ENCODE data around the gene ZNF385B. TPM values are rescaled to one million over a fixed set of nuclear protein-coding genes. Genes with fewer than 3 reads are reported as not detected.
A peak's percentile ranks its signal among the peaks of the same experiment; 100 is the strongest.

The ZNF385B gene
- total and polyA plus RNA-seq, 8 donors = 1.8 to 41.4 (median 3.5) TPM; not detected in 1

DNA sequence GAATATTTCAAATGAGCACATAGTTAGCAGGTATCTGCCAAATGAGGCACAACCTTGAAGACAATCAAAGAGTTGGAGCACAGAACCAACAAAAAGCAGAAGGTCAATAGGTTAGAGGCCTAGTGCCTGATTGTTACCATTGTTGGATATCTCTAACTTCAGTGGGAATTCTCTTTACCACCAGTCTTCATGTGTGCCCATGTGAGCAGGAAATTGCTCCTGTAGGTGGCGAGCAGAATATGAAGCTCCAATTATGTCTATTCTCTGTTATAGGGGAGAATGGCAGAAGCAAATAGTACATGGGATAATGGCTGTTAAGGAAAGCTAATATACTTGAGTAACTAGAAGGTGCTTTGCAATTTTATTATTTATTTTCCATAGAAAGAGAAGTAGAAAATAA, 14.9 kb upstream of the ZNF385B start:
- 77 to 95% (median 82%) methylated on average over 1 of the region's 1 CpG for WGBS, 5 donors
- DNase-seq = no peak
- no peaks in the 10 kb centered on the region for H3K36me3 ChIP-seq
- H3K4me3 ChIP-seq = no peak overlapping the region
- H3K27ac ChIP-seq = no peak overlapping the region
- no peaks in the 10 kb centered on the region for H3K27me3 ChIP-seq
- no peaks in the 10 kb centered on the region for H3K4me1 ChIP-seq
- H3K9me3 ChIP-seq = no peaks in the 10 kb centered on the region
- intact Hi-C loops (cut with DNase I; ENCODE audit: low total_unique reads) = no loop called here
- TF ChIP-seq, protein P1, sequence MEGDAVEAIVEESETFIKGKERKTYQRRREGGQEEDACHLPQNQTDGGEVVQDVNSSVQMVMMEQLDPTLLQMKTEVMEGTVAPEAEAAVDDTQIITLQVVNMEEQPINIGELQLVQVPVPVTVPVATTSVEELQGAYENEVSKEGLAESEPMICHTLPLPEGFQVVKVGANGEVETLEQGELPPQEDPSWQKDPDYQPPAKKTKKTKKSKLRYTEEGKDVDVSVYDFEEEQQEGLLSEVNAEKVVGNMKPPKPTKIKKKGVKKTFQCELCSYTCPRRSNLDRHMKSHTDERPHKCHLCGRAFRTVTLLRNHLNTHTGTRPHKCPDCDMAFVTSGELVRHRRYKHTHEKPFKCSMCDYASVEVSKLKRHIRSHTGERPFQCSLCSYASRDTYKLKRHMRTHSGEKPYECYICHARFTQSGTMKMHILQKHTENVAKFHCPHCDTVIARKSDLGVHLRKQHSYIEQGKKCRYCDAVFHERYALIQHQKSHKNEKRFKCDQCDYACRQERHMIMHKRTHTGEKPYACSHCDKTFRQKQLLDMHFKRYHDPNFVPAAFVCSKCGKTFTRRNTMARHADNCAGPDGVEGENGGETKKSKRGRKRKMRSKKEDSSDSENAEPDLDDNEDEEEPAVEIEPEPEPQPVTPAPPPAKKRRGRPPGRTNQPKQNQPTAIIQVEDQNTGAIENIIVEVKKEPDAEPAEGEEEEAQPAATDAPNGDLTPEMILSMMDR (IDR thresholded peaks at IDR 0.05) = no peak
- no peak for TF ChIP-seq POLR2AphosphoS5 (IDR thresholded peaks at IDR 0.05)
- no peak for TF ChIP-seq EP300 (IDR thresholded peaks at IDR 0.05)
- TF ChIP-seq POLR2A (IDR thresholded peaks at IDR 0.05) = no peak

GRCh38 chr2:179875864-179876263, 14.5 kb upstream of the ZNF385B start:
- TF ChIP-seq, protein P1 (IDR thresholded peaks at IDR 0.05) = no peak
- TF ChIP-seq POLR2A (IDR thresholded peaks at IDR 0.05) (no peak), EP300 (IDR thresholded peaks at IDR 0.05) (no peak), POLR2AphosphoS5 (IDR thresholded peaks at IDR 0.05) (no peak)
- Histone ChIP-seq H3K36me3 (no peaks in the 10 kb centered on the region), H3K27me3 (no peaks in the 10 kb centered on the region), H3K27ac (no peak overlapping the region), H3K9me3 (no peaks in the 10 kb centered on the region), H3K4me3 (no peak overlapping the region), H3K4me1 (no peaks in the 10 kb centered on the region)
- DNase-seq = no peak
- intact Hi-C loops (cut with DNase I; ENCODE audit: low total_unique reads) = no loop called here

DNA sequence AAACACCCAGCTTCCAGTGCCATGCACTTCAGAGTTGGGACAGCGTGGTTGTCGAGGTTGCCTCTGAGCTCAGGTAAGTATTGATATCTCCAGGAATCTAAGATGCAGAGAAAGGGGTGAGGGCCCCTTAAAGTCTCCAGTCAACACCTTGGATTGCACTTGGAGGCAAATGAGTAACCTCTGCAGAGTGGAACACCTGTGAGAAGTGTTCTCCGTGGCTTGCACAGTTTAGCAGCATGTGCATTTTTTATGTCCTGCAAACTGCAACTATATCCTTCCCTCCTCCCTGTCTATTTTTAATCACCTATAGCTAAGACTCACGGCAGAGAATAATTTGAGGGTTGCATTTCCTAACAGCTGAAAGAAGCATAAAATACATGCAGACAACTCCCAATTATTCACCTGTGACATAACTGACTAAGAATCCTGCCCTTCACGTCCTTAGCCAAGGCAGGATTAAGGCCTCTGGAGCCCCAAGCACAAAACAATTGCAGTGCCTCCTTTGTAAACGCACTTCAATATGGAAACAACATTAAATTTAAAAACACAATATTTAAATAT, 1.6 kb upstream of the ZNF385B start:
- no peak overlapping the region for H3K27ac ChIP-seq
- TF ChIP-seq POLR2AphosphoS5 (IDR thresholded peaks at IDR 0.05) (no peak), EP300 (IDR thresholded peaks at IDR 0.05) (no peak), POLR2A (IDR thresholded peaks at IDR 0.05) (no peak)
- TF ChIP-seq, protein P1 (IDR thresholded peaks at IDR 0.05) = no peak
- H3K4me1 ChIP-seq = peaks cover 16 to 23% (median 18%) of the 10 kb centered on the region in 4 donors
- H3K27me3 ChIP-seq = peaks cover 0 to 38% (median 19%) of the 10 kb centered on the region in 3 donors
- DNase-seq = no peak
- no peak overlapping the region for H3K4me3 ChIP-seq
- H3K9me3 ChIP-seq = no peaks in the 10 kb centered on the region
- 72 to 80% (median 75%) methylated on average over 6 of the region's 6 CpGs for WGBS, 5 donors
- intact Hi-C loops (cut with DNase I; ENCODE audit: low total_unique reads) = no loop called here
- no peaks in the 10 kb centered on the region for H3K36me3 ChIP-seq

DNA sequence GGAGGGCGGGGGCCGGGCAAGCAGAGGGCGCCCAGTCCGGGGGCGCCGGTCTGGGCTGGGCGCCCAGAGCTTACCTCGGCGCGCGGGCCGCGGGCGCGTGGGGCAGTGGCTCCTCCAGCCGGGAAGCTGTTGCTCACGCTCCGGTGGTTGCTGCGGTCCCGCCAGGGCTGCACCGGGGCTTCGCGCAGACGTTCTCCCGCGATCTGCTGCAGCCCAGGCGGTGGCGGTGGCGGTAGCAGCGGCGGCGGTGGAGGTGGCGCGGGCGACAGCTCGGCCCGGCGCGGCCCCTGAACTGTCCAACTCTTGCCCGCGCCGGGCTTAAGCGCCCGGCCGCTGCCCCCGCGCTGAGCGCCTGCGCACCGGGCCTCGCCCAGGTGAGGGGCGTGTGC, 391 bp downstream of the ZNF385B start:
- peak in 1 of 2 donors; percentile 60 for DNase-seq
- no peaks in the 10 kb centered on the region for H3K9me3 ChIP-seq
- WGBS, 5 donors = 0 to 3% (median 1%) methylated on average over 33 to 52 of the region's 52 CpGs; no CpG with 5 or more reads in 1 of the 5 donors

More for the DNA sequence above, 391 bp downstream of the ZNF385B start:
- H3K4me3 ChIP-seq = peak overlapping the region; percentile 46 to 66 (median 59)
- H3K27me3 ChIP-seq = peaks cover 0 to 38% (median 19%) of the 10 kb centered on the region in 3 donors
- TF ChIP-seq EP300 (IDR thresholded peaks at IDR 0.05) (no peak), POLR2A (IDR thresholded peaks at IDR 0.05) (no peak), POLR2AphosphoS5 (IDR thresholded peaks at IDR 0.05) (no peak)
- TF ChIP-seq, protein P1 (IDR thresholded peaks at IDR 0.05) = no peak
- H3K4me1 ChIP-seq = peaks cover 16 to 23% (median 18%) of the 10 kb centered on the region in 4 donors
- no peaks in the 10 kb centered on the region for H3K36me3 ChIP-seq
- intact Hi-C loops (cut with DNase I; ENCODE audit: low total_unique reads) = no loop called here
- peak overlapping the region in 3 of 5 donors; percentile 0 to 40 (median 28) for H3K27ac ChIP-seq

All from stomach (tissue), 9 donors.